Fibroblast of lung (primary cell): Measurements from ENCODE around the gene CYP26B1.

Experiments used
- EZH2 ChIP-seq: IDR thresholded peaks from 2 replicates; pipeline ENCODE4 v1.5.1; 2012; ENCODE audit warnings: low read length, control low read depth, mild to moderate bottlenecking; ENCODE audit errors: missing control alignments
- TF ChIP-seq, protein P1 (sequence below), 2 donors: IDR thresholded peaks in 1 of 2; conservative IDR thresholded peaks in 1 of 2; 1 replicate in 1 of 2; 2 replicates in 1 of 2; pipeline ENCODE4 v1.5.1; 2011 to 2012; ENCODE audit warnings: low read length in 2 of 2, control low read depth in 1 of 2, inconsistent platforms in 1 of 2, low read depth in 1 of 2, mild to moderate bottlenecking in 1 of 2

DNA sequence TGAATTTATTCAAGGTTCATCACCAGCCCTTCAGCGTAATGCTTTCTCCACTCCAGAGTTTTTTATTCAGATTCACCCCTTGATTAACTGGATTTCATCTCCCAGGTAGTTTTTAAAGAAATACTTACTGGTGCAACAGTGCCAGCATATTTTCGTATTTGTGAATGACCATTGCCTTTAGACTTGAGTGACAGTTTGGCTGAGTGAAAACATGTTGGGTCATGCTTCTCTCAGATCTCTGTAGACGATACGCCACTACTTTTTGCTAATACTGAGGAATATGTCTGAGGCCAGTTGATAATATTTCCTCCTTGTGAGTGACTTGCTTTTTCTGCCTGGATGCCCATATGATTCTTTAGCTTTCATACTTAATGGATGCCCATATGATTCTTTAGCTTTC, 51.5 kb downstream of the CYP26B1 start:
- TF ChIP-seq, protein P1, sequence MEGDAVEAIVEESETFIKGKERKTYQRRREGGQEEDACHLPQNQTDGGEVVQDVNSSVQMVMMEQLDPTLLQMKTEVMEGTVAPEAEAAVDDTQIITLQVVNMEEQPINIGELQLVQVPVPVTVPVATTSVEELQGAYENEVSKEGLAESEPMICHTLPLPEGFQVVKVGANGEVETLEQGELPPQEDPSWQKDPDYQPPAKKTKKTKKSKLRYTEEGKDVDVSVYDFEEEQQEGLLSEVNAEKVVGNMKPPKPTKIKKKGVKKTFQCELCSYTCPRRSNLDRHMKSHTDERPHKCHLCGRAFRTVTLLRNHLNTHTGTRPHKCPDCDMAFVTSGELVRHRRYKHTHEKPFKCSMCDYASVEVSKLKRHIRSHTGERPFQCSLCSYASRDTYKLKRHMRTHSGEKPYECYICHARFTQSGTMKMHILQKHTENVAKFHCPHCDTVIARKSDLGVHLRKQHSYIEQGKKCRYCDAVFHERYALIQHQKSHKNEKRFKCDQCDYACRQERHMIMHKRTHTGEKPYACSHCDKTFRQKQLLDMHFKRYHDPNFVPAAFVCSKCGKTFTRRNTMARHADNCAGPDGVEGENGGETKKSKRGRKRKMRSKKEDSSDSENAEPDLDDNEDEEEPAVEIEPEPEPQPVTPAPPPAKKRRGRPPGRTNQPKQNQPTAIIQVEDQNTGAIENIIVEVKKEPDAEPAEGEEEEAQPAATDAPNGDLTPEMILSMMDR (conservative IDR thresholded peaks at IDR 0.05 in 1 of 2, IDR thresholded peaks at IDR 0.05 in 1 of 2; ENCODE audit: low read depth in 1 of 2, low read length in 2 of 2): no peak
- TF ChIP-seq EZH2: no peak
